Central memory CD4-positive, alpha-beta T cell (primary cell): ENCODE data around the gene SRM.
"Not testable (repeated sequence)": the region's sequence is repeated elsewhere in the genome, so short reads cannot be mapped to it uniquely, and the experiment has no call there.

ENCODE experiments used
- DNase-seq: peaks from one replicate; pipeline ENCODE4 v3.0.0; 2022

The SRM gene

DNA sequence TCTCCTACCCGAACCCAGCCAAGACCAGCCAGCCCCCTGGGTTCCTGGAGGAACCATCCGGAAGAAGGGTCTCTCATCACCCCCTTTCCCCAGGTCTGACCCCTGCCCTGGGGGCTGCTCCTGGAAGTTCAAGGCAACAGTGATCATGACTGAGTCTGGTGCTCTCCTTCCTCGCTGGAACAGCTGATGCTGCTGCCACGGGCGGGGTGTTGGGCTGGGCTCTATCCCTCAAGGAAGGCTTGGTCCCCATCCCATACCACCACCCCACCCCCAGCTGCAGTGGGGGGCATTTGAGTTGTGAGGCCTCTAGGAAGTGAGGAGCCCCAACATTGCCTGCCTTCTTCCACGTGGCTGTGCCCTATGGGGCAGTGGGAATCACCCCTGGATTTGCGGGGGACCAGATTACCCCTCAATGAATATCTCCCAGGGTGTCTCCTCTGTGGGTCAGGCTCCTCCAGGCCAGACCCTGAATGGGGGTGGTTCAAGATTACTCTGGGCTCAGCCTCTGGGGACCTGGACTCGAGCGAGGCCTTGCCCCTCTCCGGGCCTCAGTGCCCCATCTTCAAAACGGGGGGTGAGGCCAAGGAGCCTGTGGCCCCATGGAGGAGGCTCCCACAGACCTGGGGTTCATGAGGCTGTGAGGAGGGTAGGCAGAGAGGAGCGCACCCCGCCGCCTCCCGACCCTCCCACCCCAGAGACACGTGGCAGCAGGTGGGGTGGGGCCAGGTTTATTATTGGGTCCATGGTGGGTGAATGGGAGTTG, 15.6 kb downstream of the SRM start:
- DNase-seq, result no peak

DNA sequence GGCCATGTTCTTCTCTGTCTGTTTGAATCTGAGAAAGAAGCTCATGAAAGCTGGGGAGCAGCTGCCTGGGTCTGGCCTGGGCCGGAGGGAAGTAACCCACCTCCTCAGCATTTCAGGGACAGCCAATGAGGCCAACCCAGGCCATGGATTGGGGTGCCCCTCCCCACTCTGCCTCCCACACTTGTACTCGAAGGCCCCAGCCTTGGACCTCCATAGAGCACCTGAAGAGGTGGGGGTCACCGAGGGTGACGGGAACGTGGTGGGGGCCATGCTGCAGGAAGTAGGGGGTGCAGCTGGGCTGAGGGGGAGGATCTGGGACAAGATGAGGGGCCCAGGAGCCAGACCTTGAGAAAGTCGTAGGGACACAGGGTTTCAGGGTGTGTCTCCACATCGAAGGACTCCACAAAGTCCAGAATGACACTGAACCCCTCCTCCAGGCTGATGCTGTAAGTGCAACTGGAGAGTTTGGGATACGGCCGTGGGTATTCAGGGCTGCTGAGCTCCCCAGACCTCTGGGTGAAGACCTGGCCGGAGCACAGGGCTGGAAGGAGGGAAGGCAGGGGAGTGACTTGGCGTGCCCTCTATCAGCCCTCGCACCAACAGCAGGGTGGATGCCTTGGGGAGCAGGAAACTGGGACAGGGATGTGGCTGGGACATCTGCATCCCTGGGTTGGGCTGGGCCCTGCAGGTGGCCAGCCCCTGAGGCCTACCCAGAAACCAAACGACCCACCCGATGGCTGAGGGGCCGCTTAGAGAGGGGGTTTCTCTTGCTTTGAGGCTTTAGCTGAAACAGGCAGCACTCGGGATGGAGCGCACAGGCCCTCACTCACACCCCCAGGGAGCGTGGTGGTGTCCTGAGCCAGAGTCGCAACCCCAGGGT, 16.6 kb downstream of the SRM start:
- no peak for DNase-seq

DNA sequence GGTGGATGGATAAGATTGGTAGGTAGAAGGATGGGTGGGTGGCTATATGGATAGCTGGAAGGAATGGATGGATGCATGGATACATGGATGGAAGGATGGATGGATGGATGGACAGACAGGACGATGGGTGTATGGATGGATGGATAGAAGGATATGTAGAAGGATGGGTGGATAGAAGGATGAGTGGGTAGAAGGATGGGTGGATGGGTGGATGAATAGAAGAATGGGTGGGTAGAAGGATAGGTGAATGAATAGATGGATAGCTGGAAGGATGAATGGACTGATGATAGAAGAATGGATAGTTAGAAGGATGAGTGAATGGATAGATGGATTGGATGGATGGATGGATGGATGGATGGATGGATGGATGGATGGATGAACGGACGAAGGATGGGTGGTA, 17.8 kb downstream of the SRM start:
- DNase-seq, result no peak

DNA sequence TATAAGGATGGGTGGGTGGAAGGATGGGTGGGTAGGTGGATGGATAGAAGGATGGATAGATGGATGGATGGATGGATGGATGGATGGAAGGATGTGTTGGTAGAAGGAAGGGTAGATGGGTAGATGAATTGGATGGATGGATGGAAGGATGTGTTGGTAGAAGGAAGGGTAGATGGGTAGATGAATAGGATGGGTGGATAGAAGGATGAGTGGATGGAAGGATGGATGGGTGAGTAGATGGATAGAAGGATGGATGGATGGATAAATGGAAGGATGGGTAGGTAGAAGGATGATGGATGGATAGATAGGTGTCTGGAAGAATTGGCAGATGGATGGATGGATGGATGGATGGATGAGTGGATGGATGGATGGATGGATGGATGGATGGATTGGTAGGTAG, 18.8 kb downstream of the SRM start:
- DNase-seq, result no peak

DNA sequence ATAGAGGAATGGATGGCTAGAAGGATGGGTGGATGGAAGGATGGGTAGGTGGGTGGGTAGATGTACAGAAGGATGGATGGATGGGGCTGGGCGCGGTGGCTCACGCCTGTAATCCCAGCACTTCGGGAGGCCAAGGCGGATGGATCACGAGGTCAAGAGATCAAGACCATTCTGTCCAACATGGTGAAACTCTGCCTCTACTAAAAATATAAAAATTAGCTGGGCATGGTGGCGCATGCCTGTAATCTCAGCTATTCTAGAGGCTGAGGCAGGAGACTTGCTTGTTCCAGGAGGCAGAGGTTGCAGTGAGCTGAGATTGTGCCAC, 19.8 kb downstream of the SRM start:
- not testable (repeated sequence) for DNase-seq

DNA sequence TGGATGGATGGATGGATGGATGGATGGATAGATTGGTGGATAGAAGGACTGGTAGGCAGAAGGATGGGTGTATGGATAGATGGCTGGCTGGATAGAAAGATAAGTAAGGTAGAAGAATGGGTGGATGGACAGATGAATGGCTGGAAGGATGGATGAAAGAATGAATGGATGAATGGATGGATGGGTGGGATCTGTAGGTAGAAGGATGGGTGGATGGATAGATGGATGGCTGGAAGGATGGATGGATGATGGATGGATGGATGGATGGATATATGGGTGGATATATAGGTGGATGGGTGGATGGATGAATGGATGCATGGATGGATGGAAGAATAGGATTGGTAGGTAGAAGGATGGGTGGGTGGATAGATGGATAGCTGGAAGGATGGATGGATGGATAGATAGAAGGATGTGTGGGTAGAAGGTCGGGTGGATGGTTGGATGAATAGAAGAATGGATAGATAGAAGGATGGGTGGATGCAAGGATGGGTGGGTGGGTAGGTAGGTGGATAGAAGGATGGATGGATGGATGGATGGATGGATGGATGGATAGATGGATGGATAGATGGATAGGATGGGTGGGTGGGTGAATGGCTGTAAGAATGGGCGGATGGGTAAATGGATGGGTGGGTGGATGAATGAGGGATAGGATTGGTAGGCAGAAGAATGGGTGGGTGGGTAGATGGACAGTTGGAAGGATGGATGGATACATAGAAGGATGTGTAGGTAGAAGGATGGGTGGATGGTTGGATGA, 20.3 kb downstream of the SRM start:
- no peak for DNase-seq

DNA sequence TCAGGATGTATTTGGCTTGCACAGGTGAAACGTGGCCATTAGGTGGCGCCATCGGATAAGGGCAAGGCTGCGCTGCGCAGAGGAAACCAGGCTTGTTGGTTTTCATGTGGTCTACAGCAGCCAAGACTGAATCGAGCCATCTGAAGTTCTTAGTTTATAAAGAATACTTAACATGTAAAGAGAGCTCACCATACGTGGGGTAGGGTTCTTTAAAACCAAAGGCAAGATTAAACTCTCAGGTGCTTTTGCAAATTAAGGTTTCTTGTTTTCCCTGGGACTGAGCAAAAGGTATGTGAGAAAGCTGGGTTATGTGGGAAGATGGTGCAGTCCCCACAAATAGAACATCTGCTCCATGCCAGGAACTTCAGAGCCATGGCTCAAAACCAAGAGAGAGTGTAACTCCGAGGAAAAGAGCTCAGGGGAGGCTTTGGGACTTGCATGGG, 22.1 kb downstream of the SRM start:
- peak; percentile 80 for DNase-seq

DNA sequence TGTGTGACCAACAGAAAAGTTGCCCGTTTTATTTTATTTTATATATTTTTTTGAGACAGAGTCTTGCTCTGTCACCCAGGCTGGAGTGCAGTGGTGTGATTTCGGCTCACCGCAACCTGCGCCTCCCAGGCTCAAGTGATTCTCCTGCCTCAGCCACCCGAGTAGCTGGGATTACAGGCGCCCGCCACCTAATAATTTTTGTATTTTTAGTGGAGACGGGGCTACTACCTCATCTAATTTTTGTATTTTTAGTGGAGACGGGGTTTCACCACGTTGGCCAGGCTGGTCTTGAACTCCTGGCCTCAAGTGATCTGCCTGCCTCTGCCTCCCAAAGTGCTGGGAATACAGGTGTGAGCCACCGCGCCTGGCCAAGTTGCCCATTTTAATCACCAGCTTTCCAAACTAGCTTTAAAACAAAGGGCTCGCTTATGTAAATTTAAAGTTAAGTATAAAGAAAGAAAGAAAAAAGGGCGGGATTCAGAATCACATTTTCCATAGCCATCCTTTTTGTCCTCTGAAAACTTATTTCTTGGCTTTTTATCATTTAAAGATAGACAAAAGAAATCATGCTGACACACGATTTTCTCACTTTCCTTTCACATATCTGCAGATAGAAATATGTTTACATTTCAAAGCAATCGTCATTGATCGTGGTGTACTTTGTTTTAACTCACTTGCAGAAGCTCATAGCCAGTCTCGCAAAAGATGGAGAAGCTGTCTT, 22.6 kb downstream of the SRM start:
- not testable (repeated sequence) for DNase-seq

DNA sequence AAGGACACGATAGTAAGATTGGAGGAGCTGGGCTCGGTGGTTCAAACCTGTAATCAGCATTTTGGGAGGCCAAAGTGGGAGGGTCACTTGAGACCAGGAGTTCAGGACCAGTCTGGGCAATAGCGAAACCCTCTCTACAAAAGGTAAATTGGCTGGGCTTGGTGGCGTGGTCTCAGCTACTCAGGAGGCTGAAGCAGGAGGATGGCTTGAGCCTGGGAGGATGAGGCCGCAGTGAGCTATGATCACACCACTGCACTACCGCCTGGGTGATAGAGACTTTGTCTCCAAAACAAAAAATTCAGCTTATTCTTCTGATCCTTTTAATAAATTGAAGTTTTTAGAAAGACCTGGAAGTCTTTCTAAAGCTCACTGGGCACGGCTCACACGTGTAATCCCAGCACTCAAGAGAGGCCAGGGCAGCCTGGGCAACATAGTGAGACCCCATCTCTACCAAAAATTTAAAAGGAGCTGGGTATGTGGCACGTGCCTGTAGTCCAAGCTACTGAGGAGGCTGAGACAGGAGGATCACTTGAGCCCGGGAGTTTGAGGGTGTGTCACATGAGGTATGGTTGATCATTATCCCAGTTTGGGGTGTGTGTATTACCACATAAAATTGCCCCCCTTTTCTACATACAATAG, 28.1 kb downstream of the SRM start:
- no peak for DNase-seq

DNA sequence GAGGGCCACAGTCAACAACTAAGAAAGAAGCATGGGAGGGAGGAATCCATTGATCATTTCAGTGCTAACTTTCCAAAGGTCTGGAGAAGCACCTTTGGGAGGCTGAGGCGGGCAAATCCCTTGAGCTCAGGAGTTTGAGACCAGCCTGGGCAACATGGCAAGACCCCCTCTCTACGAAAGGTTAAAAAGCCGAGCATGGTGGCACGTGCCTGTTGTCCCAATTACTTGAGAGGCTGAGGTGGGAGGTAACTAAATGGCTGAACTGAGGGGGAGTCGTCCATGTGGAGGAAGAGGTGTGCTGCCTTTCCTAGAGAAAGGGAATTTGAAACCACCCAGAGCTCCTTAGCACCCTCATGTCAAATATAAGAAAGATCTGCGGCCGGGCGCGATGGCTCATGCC, 29.0 kb downstream of the SRM start:
- DNase-seq, result no peak

DNA sequence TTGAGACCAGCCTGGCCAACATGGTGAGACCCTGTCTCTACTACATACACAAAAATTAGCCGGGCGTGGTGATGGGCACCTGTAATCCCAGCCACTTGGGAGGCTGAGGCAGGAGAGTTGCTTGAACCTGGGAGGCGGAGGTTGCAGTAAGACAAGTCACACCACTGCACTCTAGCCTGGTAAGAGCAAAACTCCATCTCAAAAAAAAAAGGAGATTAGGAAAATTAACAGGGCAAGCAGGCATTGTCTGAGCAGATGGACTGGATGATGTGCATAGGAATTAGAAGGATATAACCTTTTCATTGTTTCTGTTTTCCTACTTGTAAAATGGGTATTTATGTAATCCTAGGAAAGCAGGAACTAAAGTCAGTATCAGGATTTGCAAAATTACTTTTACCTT, 31.8 kb downstream of the SRM start:
- no peak for DNase-seq

DNA sequence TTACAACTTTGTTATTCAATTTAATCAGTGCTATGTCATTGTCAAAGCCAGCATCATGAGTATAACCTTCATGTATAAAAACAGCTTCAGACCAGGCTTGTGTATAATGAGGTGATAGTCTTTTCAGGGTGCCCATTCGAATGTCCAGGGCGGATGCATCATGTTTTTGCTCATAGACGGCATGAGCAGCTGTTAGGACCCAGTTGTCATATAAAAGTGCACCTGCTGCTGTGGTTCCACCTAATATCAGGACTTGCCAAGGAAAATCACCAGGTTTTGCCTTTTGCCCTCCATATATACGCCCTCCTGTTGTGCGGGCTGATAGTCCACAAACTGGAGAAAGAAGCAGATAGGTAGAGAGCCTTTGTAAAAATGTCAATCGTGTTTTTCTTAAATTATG, 32.5 kb downstream of the SRM start:
- DNase-seq, result no peak

DNA sequence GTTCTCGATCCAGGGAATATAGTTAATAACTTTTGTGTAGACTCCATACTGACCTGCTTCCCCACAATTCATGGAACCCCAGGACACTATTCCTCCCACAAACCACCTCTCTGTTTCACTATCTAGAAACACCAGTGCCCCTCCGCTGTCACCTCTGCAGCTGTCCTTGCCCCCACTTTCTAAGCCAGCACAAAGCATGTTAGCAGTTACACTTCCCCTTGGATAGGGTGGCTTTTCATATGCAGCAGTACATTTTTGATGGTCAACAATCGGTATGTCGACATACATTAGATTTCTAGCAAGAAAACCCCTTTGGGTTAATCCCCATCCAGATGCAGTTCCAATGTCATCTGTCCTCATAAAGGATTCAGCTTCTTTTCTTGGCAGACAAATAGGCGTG, 32.9 kb downstream of the SRM start:
- DNase-seq, result no peak

DNA sequence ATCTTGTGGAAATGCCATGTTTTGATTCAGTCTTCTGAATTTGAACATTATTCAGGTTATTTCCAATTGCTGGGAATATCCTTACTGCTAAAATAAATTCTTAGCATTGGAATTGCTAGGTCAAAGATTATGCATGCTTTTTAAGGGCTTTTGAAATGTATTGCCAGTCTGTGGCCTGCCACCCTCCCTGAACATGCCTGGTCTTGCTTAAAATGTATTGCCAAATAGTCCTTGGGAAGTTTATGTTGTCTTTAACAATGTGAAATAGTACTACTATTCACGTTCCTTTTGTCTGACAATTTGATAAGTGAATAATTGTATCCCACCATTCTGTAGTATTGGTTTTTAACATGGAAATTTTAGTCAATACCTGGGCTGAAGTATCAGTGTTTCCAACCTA, 33.8 kb downstream of the SRM start:
- no peak for DNase-seq

DNA sequence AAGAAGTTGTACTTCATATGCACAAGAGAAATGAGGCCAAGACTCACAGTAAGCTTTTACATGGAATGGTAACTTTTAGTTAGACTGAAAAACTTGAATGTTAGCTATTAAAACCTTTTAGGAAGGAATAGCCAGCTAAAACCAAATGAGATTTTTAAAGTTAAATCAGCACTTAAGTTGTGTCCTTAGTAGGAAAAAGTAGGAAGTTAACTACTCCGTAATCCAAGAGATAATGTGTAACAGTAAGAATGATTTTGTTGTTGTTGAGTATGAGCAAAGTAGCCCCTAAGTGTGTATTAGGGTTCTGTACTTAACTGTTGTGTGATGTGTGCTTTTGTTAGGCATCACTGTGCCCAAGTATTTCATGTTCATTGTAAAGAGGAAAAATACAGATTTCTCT, 34.2 kb downstream of the SRM start:
- no peak for DNase-seq

DNA sequence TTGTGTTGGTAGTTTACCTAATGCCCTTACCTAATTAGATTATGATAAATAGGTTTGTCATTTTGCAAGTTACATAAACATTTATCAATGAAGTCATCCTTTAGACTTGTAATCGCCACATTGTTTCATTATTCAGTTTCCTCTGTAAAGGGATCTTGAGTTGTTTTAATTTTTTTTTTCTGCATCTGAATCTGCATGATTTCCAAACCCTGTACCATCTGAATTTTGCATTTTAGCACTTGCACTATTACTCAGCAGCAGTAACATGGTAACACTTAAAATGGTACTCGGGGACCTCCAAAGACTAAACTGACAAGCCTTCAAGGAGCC, 35.0 kb downstream of the SRM start:
- no peak for DNase-seq

DNA sequence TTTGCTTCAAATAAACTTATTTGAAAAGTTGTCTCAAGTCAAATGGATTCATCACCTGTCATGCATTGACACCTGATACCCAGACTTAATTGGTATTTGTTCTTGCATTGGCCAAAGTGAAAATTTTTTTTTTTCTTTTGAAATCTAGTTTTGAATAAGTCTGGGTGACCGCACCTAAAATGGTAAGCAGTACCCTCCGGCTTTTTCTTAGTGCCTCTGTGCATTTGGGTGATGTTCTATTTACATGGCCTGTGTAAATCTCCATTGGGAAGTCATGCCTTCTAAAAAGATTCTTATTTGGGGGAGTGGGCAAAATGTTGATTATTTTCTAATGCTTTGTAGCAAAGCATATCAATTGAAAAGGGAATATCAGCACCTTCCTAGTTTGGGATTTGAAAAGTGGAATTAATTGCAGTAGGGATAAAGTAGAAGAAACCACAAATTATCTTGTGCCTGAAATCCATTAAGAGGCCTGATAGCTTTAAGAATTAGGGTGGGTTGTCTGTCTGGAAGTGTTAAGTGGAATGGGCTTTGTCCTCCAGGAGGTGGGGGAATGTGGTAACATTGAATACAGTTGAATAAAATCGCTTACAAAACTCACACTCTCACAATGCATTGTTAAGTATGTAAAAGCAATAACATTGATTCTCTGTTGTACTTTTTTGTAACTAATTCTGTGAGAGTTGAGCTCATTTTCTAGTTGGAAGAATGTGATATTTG, 35.5 kb downstream of the SRM start:
- no peak for DNase-seq

DNA sequence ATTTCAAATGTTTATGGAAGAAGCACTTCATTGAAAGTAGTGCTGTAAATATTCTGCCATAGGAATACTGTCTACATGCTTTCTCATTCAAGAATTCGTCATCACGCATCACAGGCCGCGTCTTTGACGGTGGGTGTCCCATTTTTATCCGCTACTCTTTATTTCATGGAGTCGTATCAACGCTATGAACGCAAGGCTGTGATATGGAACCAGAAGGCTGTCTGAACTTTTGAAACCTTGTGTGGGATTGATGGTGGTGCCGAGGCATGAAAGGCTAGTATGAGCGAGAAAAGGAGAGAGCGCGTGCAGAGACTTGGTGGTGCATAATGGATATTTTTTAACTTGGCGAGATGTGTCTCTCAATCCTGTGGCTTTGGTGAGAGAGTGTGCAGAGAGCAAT, 36.6 kb downstream of the SRM start:
- DNase-seq, result no peak

DNA sequence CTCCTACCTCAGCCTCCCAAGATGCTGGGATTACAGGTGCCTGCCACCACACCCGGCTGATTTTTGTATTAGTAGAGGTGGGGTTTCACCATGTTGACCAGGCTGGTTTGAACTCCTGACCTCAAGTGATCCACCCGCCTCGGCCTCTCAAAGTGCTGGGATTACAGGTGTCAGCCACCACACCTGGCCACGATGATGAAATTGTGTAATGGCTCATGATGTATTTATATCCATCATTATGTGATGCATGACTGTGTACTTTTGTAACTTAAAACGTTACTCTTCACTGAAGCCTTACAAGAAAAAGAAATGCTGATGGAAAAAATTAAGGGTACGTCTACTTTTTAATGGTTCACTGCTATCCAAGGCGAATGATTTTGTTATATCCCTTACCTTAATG, 39.8 kb downstream of the SRM start:
- DNase-seq, result no peak

DNA sequence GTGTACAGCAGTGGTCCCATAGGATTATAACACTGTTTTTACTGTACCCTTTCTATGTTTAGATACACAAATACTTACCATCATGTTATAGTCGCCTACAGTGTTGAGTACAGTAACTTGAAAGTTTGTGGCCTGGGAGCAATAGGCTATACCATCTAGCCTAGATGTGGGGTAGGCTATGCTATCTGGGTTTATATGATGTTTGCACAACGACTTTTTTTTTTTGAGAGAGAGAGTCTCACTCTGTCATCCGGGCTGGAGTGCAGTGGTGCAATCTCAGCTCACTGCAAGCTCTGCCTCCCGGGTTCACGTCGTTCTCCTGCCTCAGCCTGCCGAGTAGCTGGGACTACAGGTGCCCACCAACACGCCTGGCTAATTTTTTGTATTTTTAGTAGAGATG, 40.5 kb downstream of the SRM start:
- DNase-seq, result not testable (repeated sequence)

DNA sequence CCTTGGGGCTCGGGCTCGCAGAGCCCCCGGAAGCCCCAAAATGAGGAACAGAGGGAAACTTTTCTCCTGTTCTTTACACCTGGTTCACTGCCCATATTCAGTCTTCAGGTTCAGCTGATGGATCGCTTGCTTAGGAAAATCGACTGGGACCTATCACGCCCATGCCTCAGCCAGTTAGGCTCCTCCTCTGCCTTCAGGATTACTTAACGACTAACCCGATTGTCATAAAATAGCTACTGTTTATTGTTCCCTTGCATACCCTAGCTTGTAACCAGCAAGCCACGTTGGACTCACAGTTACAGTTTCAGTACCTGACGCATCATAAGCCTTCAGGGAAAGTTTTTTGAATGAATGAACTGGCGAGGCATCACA, 46.7 kb downstream of the SRM start:
- DNase-seq, result no peak
